HepG2 (cell line): Measurements from ENCODE around the gene BBOF1. TPM values are rescaled to one million over a fixed set of nuclear protein-coding genes. Genes with fewer than 3 reads are reported as not detected.
A peak's percentile ranks its signal among the peaks of the same experiment; 100 is the strongest.

Experiments used
- ATAC-seq: fragments of 200-7000 bp; cut with Tn5 transposase; 3 replicates; pipeline ENCODE4 v1.9.1; 2020; ENCODE audit warnings: mild to moderate bottlenecking, moderate library complexity
- BruUV-seq: library from RNA; stranded (reverse); fragments of 400-500 nt; replicated peaks from 2 replicates; lab custom pipeline; 2021; lab: Mats Ljungman, UMichigan
- CTCF ChIA-PET: fragments of 300-600 bp; formaldehyde crosslinking; extraction: SDS; loops from one replicate; lab custom pipeline; 2021; ENCODE audit warnings: low total read pairs, inconsistent platforms, low intra/inter-chr PET ratio; lab: Yijun Ruan, JAX
- POLR2A ChIA-PET: fragments of 350-600 bp; sonication (Branson Sonifier 250); formaldehyde crosslinking; loops from one replicate; lab custom pipeline; 2020; ENCODE audit warnings: antibody characterized with exemption, inconsistent platforms; lab: Yijun Ruan, JAX
- DNase-seq: peaks from one replicate; pipeline ENCODE4 v3.0.0-alpha.2; 2015; ENCODE audit warnings: low spot score
- FAIRE-seq: peaks from 3 replicates; lab custom pipeline; 2011; peaks lifted over from hg19 to GRCh38; lab: Jason Lieb, UNC
- H2AFZ ChIP-seq: one replicate; pipeline ENCODE4 v1.6.1; 2011; ENCODE audit warnings: low read length, inconsistent platforms
- H3K27ac ChIP-seq: fragments of 300-600 bp; 3 replicates; pipeline ENCODE4 v1.8.0; 2011; ENCODE audit warnings: mixed run types, mild to moderate bottlenecking, mixed read lengths, low read length, inconsistent platforms; ENCODE audit not compliant: insufficient read depth; ENCODE audit errors: extremely low read length
- H3K27me3 ChIP-seq, 2 experiments: fragments of 200-600 bp in 1 of 2; 2 replicates in 1 of 2; 3 replicates in 1 of 2; pipeline versions ENCODE4 v1.6.0 to v1.8.0; 2011; ENCODE audit warnings: low read length in 2 of 2, mild to moderate bottlenecking in 2 of 2, moderate library complexity in 2 of 2, inconsistent platforms in 1 of 2; ENCODE audit not compliant: insufficient read depth in 2 of 2, control insufficient read depth in 1 of 2
- H3K36me3 ChIP-seq, 2 experiments: fragments of 200-600 bp in 1 of 2; replicated peaks in 1 of 2; 2 replicates in 1 of 2; 3 replicates in 1 of 2; pipeline versions ENCODE4 v1.5.1 to v1.8.0; 2011; ENCODE audit warnings: low read length in 2 of 2, inconsistent platforms in 1 of 2; ENCODE audit not compliant: insufficient read depth in 2 of 2, control insufficient read depth in 1 of 2
- H3K4me1 ChIP-seq: 2 replicates; pipeline ENCODE4 v1.5.1; 2012; ENCODE audit warnings: low read length, inconsistent platforms; ENCODE audit not compliant: insufficient read depth
- H3K4me2 ChIP-seq: 2 replicates; pipeline ENCODE4 v1.6.0; 2011; ENCODE audit warnings: low read depth, low read length, inconsistent platforms
- H3K4me3 ChIP-seq, 3 experiments: fragments of 200-600 bp in 1 of 3; sonication (generic), shearing (Covaris generic) in 1 of 3; replicated peaks in 1 of 3; 2 replicates each; pipeline ENCODE4 v1.5.1; 2011 to 2016; ENCODE audit warnings: low read length in 3 of 3, inconsistent platforms in 2 of 3, low read depth in 2 of 3, mild to moderate bottlenecking in 2 of 3, control low read depth in 1 of 3, mixed read lengths in 1 of 3; ENCODE audit not compliant: insufficient read depth in 1 of 3
- H3K79me2 ChIP-seq: one replicate; pipeline ENCODE4 v1.6.1; 2011; ENCODE audit warnings: low read length, inconsistent platforms; ENCODE audit not compliant: insufficient read depth
- H3K9ac ChIP-seq: 2 replicates; pipeline ENCODE4 v1.6.0; 2011; ENCODE audit warnings: mild to moderate bottlenecking, low read depth, low read length, inconsistent platforms; ENCODE audit not compliant: insufficient read depth
- H3K9me3 ChIP-seq: 2 replicates; pipeline ENCODE4 v1.5.1; 2012; ENCODE audit warnings: mild to moderate bottlenecking, low read length
- H4K20me1 ChIP-seq: 2 replicates; pipeline ENCODE4 v1.6.0; 2011; ENCODE audit warnings: inconsistent platforms, mild to moderate bottlenecking, low read length, moderate library complexity; ENCODE audit not compliant: insufficient read depth
- CBX2 ChIP-seq, 2 experiments: fragments of 200-600 bp in 1 of 2; sonication (generic); formaldehyde crosslinking in 1 of 2; IDR thresholded peaks; 2 replicates each; pipeline versions ENCODE4 v1.7.0 to v1.8.1; 2018 to 2022; ENCODE audit warnings: low read depth in 2 of 2, low read length in 1 of 2, mild to moderate bottlenecking in 1 of 2, missing genetic modification reagents in 1 of 2
- FOSL1 ChIP-seq: sonication (generic); formaldehyde crosslinking; IDR thresholded peaks from 2 replicates; pipeline ENCODE4 v1.9.0; 2021; ENCODE audit warnings: missing genetic modification reagents, borderline replicate concordance
- FOXK1 ChIP-seq: sonication (generic); formaldehyde crosslinking; IDR thresholded peaks from 2 replicates; pipeline ENCODE4 v1.4.0; 2020; ENCODE audit warnings: low read depth, missing genetic modification reagents, borderline replicate concordance
- HNF4A ChIP-seq: sonication (generic); formaldehyde crosslinking; IDR thresholded peaks from 2 replicates; pipeline ENCODE4 v1.4.0; 2020; ENCODE audit warnings: missing genetic modification reagents
- MED1 ChIP-seq: sonication (generic); formaldehyde crosslinking; IDR thresholded peaks from 2 replicates; pipeline ENCODE4 v1.4.0; 2020; ENCODE audit warnings: missing genetic modification reagents
- MIER3 ChIP-seq: IDR thresholded peaks from 2 replicates; pipeline ENCODE4 v1.6.1; 2016; ENCODE audit warnings: missing compliant biosample characterization, borderline replicate concordance
- RARA ChIP-seq: IDR thresholded peaks from 2 replicates; pipeline ENCODE4 v1.6.1; 2016; ENCODE audit warnings: missing genetic modification reagents, missing compliant biosample characterization
- RBAK ChIP-seq: sonication (generic); formaldehyde crosslinking; IDR thresholded peaks from 2 replicates; pipeline ENCODE4 v1.5.1; 2020; ENCODE audit warnings: mild to moderate bottlenecking, missing genetic modification reagents
- ZBTB21 ChIP-seq: sonication (generic); formaldehyde crosslinking; IDR thresholded peaks from 2 replicates; pipeline ENCODE4 v1.4.0; 2020; ENCODE audit warnings: missing genetic modification reagents
- ZNF256 ChIP-seq: sonication (generic); formaldehyde crosslinking; conservative IDR thresholded peaks from 2 replicates; pipeline ENCODE4 v1.4.0; 2020; ENCODE audit warnings: missing genetic modification reagents
- ZNF605 ChIP-seq: sonication (generic); formaldehyde crosslinking; IDR thresholded peaks from 2 replicates; pipeline ENCODE4 v1.8.0; 2022; ENCODE audit warnings: mild to moderate bottlenecking, missing genetic modification reagents
- ZNF816 ChIP-seq: sonication (generic); formaldehyde crosslinking; IDR thresholded peaks from 2 replicates; pipeline ENCODE4 v1.8.0; 2022; ENCODE audit warnings: missing genetic modification reagents, mild to moderate bottlenecking, borderline replicate concordance
- WGBS: methylation state at CpG from one replicate; pipeline ENCODE4 v1.1.6; 2017; ENCODE audit warnings: low lambda C conversion rate; 5-methylcytosine and 5-hydroxymethylcytosine counted together
- in situ Hi-C: cut with HindIII; loops from 2 replicates; pipeline ENCODE4 v1.10.0; 2017; ENCODE audit warnings: low pct_unique_long_range_greater_than_20kb; ENCODE audit not compliant: extremely low pct_ligation_motif_present
- intact Hi-C: fragments of 100-400 bp; cut with micrococcal nuclease; formaldehyde crosslinking; loops from one replicate; pipeline ENCODE4 v1.10.0; 2022; ENCODE audit not compliant: unreplicated experiment
- polyA plus RNA-seq, 8 experiments: library from polyadenylated mRNA; depleted of rRNA in 3 of 8; stranded (reverse) in 7 of 8; unstranded in 1 of 8; fragments of >200 nt; fragmentation: Illumina TruSeq in 4 of 8; extraction: Trizol in 4 of 8; gene quantifications; 2 replicates each; pipeline versions ENCODE4 v1.2.1 to v1.2.3, GENCODE V29; 2011 to 2016; ENCODE audit warnings: low read depth in 4 of 8, missing spikeins in 1 of 8, mixed read lengths in 1 of 8; ENCODE audit not compliant: insufficient read depth in 1 of 8
- total RNA-seq, 5 experiments: library from RNA; depleted of rRNA; stranded (reverse); fragments of >200 nt; fragmentation: Illumina TruSeq; extraction: Trizol; gene quantifications; 2 replicates each; pipeline ENCODE4 v1.2.3, GENCODE V29; 2016; ENCODE audit warnings: low read depth in 1 of 5
- TF ChIP-seq, protein P1 (sequence below): IDR thresholded peaks from 2 replicates; pipeline ENCODE4 v1.4.0; 2020; ENCODE audit warnings: mild to moderate bottlenecking, missing genetic modification reagents
- TF ChIP-seq, protein P2 (sequence below): sonication (generic); formaldehyde crosslinking; IDR thresholded peaks from 2 replicates; pipeline ENCODE4 v1.5.1; 2020; ENCODE audit warnings: missing genetic modification reagents, mild to moderate bottlenecking, borderline replicate concordance
- TF ChIP-seq, protein P3 (sequence below): IDR thresholded peaks from 2 replicates; pipeline ENCODE4 v1.6.1; 2016; ENCODE audit warnings: missing compliant biosample characterization, missing genetic modification reagents, borderline replicate concordance

Gene BBOF1
- total and polyA plus RNA-seq, 2 of the 13 experiments (the other 11 are each of a cell fraction or from before 2014, with no cell fraction given), result 1.6 to 2.3 TPM

DNA sequence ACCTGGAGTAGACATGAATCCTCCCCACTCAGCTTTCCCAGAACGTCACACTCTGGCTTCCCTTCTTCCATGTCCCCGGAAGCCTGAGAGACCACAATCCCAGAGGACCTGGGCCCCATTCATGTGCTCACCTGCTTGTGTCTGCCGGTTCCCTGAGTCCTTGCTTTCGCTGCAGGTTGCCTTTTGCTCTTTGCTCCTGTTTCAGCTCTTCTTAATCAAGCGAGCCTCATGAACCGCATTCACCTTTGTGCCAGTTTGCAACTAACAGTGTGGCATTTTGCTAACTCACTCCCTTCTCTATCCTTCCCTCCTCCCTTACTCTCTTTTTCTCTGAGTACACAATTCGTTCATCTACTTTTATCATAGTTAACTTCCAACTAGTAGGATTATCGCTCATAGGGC, 23.2 kb upstream of the BBOF1 start (continued):
- TF ChIP-seq CBX2 (IDR thresholded peaks at IDR 0.05; ENCODE audit: low read depth, low read length), result no peak
- TF ChIP-seq CBX2 (CRISPR knock-in tag; IDR thresholded peaks at IDR 0.05; ENCODE audit: low read depth), result no peak
- no peak for TF ChIP-seq FOSL1 (CRISPR knock-in tag)
- TF ChIP-seq ZNF816 (CRISPR knock-in tag), result no peak
- peak; percentile 33; the same call in 1 of the 2 replicates for TF ChIP-seq ZBTB21 (CRISPR knock-in tag)
- TF ChIP-seq FOXK1 (CRISPR knock-in tag), result no peak
- peak; percentile 72 for TF ChIP-seq RARA (CRISPR knock-in tag)
- no peak for TF ChIP-seq ZNF256 (CRISPR knock-in tag)
- TF ChIP-seq ZNF605 (CRISPR knock-in tag), result no peak
- TF ChIP-seq, all 625 proteins: peak for 97

DNA sequence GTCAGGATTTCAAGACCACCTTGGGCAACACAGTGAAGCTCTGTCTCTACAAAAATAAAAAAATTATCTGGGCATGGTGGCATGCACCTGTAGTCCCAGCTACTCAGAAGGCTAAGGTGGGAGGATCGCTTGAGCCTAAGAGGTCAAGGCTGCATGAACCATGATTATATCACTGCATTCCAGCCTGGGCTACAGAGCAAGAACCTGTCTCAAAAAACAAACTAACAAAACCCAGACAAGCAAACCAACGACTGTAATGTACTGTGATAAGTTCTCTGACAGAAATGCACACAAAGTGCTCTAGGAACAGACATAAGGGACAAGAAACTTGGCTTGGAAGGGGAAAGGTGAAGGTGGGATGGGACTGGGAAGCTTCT, 22.4 kb upstream of the BBOF1 start:
- BruUV-seq, result no TSS peak
- 0% methylated on average over 2 of the region's 2 CpGs for WGBS
- H3K9me3 ChIP-seq, result no peaks in the 10 kb centered on the region
- CTCF ChIA-PET, result no interaction called here
- ATAC-seq (peak; percentile 54), DNase-seq (peak; percentile 73), FAIRE-seq (peak; percentile 86)
- H3K79me2 ChIP-seq, result peaks cover 4% of the 10 kb centered on the region
- peak overlapping the region; percentile 82 for H3K4me2 ChIP-seq
- peaks cover 0 to under 1% of the 10 kb centered on the region in 2 experiments; a peak in 1 of 5 replicates for H3K36me3 ChIP-seq
- no peak overlapping the region for H2AFZ ChIP-seq
- in situ Hi-C loops (no loop called here), intact Hi-C loops (loop anchor here (1.0 to 5.0 kb wide), 3 partner anchors 22 to 46 kb away; partner anchors contain the start of genes COQ6 and FAM161B)
- H3K4me1 ChIP-seq, result peaks cover 93% of the 10 kb centered on the region
- peak overlapping the region in 2 of 3 experiments; percentile 46 to 53; a peak in 5 of 6 replicates for H3K4me3 ChIP-seq
- H3K27ac ChIP-seq, result peak overlapping the region; percentile 95
- H4K20me1 ChIP-seq, result no peaks in the 10 kb centered on the region
- H3K27me3 ChIP-seq, result no peaks in the 10 kb centered on the region
- POLR2A ChIA-PET, result interaction anchor here (0.8 to 5.4 kb wide), 14 partner anchors 9 to 237 kb away, joined by 3 to 70 read pairs (median 8); partner anchors contain the start of genes BBOF1, COQ6, ENTPD5 and FAM161B
- peak overlapping the region; percentile 65 for H3K9ac ChIP-seq
- TF ChIP-seq, protein P1, sequence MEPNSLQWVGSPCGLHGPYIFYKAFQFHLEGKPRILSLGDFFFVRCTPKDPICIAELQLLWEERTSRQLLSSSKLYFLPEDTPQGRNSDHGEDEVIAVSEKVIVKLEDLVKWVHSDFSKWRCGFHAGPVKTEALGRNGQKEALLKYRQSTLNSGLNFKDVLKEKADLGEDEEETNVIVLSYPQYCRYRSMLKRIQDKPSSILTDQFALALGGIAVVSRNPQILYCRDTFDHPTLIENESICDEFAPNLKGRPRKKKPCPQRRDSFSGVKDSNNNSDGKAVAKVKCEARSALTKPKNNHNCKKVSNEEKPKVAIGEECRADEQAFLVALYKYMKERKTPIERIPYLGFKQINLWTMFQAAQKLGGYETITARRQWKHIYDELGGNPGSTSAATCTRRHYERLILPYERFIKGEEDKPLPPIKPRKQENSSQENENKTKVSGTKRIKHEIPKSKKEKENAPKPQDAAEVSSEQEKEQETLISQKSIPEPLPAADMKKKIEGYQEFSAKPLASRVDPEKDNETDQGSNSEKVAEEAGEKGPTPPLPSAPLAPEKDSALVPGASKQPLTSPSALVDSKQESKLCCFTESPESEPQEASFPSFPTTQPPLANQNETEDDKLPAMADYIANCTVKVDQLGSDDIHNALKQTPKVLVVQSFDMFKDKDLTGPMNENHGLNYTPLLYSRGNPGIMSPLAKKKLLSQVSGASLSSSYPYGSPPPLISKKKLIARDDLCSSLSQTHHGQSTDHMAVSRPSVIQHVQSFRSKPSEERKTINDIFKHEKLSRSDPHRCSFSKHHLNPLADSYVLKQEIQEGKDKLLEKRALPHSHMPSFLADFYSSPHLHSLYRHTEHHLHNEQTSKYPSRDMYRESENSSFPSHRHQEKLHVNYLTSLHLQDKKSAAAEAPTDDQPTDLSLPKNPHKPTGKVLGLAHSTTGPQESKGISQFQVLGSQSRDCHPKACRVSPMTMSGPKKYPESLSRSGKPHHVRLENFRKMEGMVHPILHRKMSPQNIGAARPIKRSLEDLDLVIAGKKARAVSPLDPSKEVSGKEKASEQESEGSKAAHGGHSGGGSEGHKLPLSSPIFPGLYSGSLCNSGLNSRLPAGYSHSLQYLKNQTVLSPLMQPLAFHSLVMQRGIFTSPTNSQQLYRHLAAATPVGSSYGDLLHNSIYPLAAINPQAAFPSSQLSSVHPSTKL (CRISPR knock-in tag), result peak; percentile 78
- TF ChIP-seq, protein P2, sequence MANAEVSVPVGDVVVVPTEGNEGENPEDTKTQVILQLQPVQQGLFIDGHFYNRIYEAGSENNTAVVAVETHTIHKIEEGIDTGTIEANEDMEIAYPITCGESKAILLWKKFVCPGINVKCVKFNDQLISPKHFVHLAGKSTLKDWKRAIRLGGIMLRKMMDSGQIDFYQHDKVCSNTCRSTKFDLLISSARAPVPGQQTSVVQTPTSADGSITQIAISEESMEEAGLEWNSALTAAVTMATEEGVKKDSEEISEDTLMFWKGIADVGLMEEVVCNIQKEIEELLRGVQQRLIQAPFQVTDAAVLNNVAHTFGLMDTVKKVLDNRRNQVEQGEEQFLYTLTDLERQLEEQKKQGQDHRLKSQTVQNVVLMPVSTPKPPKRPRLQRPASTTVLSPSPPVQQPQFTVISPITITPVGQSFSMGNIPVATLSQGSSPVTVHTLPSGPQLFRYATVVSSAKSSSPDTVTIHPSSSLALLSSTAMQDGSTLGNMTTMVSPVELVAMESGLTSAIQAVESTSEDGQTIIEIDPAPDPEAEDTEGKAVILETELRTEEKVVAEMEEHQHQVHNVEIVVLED, result no peak
- peak; percentile 81; the same call in 1 of the 2 replicates for TF ChIP-seq MED1 (CRISPR knock-in tag)
- TF ChIP-seq, protein P3, sequence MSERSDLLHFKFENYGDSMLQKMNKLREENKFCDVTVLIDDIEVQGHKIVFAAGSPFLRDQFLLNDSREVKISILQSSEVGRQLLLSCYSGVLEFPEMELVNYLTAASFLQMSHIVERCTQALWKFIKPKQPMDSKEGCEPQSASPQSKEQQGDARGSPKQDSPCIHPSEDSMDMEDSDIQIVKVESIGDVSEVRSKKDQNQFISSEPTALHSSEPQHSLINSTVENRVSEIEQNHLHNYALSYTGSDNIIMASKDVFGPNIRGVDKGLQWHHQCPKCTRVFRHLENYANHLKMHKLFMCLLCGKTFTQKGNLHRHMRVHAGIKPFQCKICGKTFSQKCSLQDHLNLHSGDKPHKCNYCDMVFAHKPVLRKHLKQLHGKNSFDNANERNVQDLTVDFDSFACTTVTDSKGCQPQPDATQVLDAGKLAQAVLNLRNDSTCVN (CRISPR knock-in tag), result 0 out of 2 replicates have a peak, but pooled peaks have one; percentile 40
- no peak for TF ChIP-seq RBAK (CRISPR knock-in tag)
- peak; percentile 74; the same call in 1 of the 2 replicates for TF ChIP-seq HNF4A (CRISPR knock-in tag)
- TF ChIP-seq MIER3 (CRISPR knock-in tag), result peak; percentile 24; the same call in 1 of the 2 replicates
